ENCODE measurements around the gene ZBTB11.
"Not testable (repeated sequence)": the region's sequence is repeated elsewhere in the genome, so short reads cannot be mapped to it uniquely, and the experiment has no call there.

The ZBTB11 gene

DNA sequence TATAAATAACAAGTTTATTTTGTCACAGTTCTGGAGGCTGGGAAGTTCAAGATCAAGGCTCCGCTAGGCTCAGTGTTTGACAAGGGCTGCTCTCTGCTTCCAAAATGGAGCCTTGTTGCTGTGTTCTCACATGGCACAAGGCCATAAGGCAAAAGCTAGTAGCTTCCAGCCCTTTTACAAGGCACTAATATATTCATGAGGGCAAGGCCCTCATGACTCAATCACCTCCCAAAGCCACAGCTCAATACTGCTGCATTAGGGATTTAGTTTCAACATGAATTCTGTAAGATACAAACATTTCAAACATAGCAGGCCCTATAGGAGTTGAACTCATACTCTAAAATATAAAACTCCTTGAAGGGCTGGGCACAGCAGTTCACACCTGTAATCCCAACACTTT lies 30.2 kb downstream of the ZBTB11 start:
- peaks cover 38% of the 10 kb centered on the region for H3K36me3 ChIP-seq (ENCODE audit: insufficient read depth, low read length)

DNA sequence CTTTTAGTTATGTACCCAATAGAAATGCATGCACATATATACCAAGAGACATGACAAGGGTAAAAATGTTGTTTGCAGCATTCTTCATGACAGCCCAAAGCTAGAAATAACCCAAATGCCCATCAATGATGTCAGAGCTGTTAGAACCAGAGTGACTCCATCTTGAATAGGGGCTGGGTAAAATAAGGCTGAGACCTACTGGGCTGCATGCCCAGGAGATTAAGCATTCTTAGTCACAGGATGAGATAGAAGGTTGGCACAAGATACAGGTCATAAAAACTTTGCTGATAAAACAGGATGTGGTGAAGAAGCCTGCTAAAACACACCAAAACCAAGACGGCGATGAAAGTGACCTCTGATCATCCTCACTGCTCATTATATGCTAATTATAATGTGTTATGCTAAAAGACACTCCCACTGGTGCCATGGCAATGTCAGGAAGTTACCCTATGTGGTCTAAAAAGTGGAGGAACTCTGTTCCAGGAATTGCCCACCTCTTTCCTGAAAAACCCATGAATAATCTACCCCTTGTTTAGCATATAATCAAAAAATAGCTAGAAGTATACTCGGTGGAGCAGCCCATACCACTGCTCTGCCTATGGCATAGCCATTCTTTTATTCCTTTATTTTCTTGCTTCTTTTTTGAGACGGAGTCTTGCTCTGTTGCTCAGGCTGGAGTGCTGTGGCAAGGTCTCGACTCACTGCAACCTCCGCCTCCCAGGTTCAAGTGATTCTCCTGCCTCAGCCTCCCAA lies 32.9 kb downstream of the ZBTB11 start:
- H3K27me3 ChIP-seq (ENCODE audit: insufficient read depth, low read length) = no peaks in the 10 kb centered on the region
- peaks cover 17% of the 10 kb centered on the region for H3K36me3 ChIP-seq (ENCODE audit: insufficient read depth, low read length)
- peaks cover 7% of the 10 kb centered on the region for H3K9me3 ChIP-seq (ENCODE audit: low read length)
- H3K4me3 ChIP-seq (ENCODE audit: low read length) = no peak overlapping the region
- no peak overlapping the region for H2AFZ ChIP-seq (ENCODE audit: low read depth, low read length)
- H3K4me1 ChIP-seq (ENCODE audit: insufficient read depth, low read length) = no peaks in the 10 kb centered on the region

More for the DNA sequence above, 30.2 kb downstream of the ZBTB11 start:
- no peaks in the 10 kb centered on the region for H3K4me1 ChIP-seq (ENCODE audit: insufficient read depth, low read length)
- no peak overlapping the region for H2AFZ ChIP-seq (ENCODE audit: low read depth, low read length)
- no peaks in the 10 kb centered on the region for H3K27me3 ChIP-seq (ENCODE audit: insufficient read depth, low read length)
- H3K4me3 ChIP-seq (ENCODE audit: low read length) = no peak overlapping the region
- peaks cover 7% of the 10 kb centered on the region for H3K9me3 ChIP-seq (ENCODE audit: low read length)

GRCh38 chr3:101643009-101643844 lies 33.7 kb downstream of the ZBTB11 start:
- Histone ChIP-seq H3K36me3 (ENCODE audit: insufficient read depth, low read length) (peaks cover 9% of the 10 kb centered on the region), H3K9me3 (ENCODE audit: low read length) (no peaks in the 10 kb centered on the region), H3K4me1 (ENCODE audit: insufficient read depth, low read length) (no peaks in the 10 kb centered on the region), H3K4me3 (ENCODE audit: low read length) (no peak overlapping the region), H3K27me3 (ENCODE audit: insufficient read depth, low read length) (no peaks in the 10 kb centered on the region), H2AFZ (ENCODE audit: low read depth, low read length) (no peak overlapping the region)

- Histone ChIP-seq H3K9me3 (ENCODE audit: low read length) (no peaks in the 10 kb centered on the region), H2AFZ (ENCODE audit: low read depth, low read length) (no peak overlapping the region), H3K4me3 (ENCODE audit: low read length) (no peak overlapping the region), H3K27me3 (ENCODE audit: insufficient read depth, low read length) (no peaks in the 10 kb centered on the region), H3K4me1 (ENCODE audit: insufficient read depth, low read length) (no peaks in the 10 kb centered on the region), H3K36me3 (ENCODE audit: insufficient read depth, low read length) (peaks cover 3% of the 10 kb centered on the region)
These were observed 34.5 kb downstream of the ZBTB11 start for GRCh38 chr3:101642441-101642840.

DNA sequence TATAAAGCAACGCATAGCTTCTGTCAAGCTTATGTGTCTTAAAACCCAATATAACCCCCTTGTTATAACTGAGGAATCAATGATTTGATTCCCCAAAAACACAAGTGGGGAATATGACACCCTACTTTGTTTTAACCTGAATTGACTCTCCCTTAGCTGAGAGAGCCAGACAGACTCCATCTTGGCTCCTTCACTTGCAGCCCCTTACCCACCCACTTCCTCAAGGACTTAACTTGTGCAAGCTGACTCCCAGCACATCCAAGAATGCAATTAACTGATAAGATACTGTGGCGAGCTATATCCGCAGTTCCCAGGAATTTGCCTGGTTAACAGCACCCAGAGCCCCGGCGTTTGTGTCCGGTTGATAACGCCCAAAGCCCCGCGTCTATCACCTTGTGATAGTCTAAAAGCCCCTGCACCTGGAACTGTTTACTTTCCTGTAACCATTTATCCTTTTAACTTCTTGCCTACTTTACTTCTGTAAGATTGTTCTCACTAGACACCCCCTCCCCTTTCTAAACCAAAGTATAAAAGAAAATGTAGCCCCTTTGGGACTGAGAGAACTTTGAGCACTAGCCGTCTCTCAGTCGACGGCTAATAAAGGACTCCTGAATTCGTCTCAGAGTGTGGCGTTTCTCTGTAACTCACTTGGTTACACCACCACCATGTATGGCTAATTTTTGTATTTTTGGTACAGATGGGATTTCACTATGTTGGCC lies 35.4 kb downstream of the ZBTB11 start:
- not testable (repeated sequence) for H3K9me3 ChIP-seq (ENCODE audit: low read length); H3K4me1 ChIP-seq (ENCODE audit: insufficient read depth, low read length); H3K36me3 ChIP-seq (ENCODE audit: insufficient read depth, low read length); H3K4me3 ChIP-seq (ENCODE audit: low read length); H3K27me3 ChIP-seq (ENCODE audit: insufficient read depth, low read length); H2AFZ ChIP-seq (ENCODE audit: low read depth, low read length)

GRCh38 chr3:101640256-101640655 lies 36.7 kb downstream of the ZBTB11 start:
- H3K4me3 ChIP-seq (ENCODE audit: low read length) = no peak overlapping the region
- no peaks in the 10 kb centered on the region for H3K4me1 ChIP-seq (ENCODE audit: insufficient read depth, low read length)
- H3K27me3 ChIP-seq (ENCODE audit: insufficient read depth, low read length) = no peaks in the 10 kb centered on the region
- no peaks in the 10 kb centered on the region for H3K9me3 ChIP-seq (ENCODE audit: low read length)
- no peaks in the 10 kb centered on the region for H3K36me3 ChIP-seq (ENCODE audit: insufficient read depth, low read length)
- no peak overlapping the region for H2AFZ ChIP-seq (ENCODE audit: low read depth, low read length)

GRCh38 chr3:101639280-101639963 lies 37.5 kb downstream of the ZBTB11 start:
- Histone ChIP-seq H3K27me3 (ENCODE audit: insufficient read depth, low read length) (no peaks in the 10 kb centered on the region), H2AFZ (ENCODE audit: low read depth, low read length) (no peak overlapping the region), H3K4me3 (ENCODE audit: low read length) (no peak overlapping the region), H3K36me3 (ENCODE audit: insufficient read depth, low read length) (no peaks in the 10 kb centered on the region), H3K9me3 (ENCODE audit: low read length) (no peaks in the 10 kb centered on the region), H3K4me1 (ENCODE audit: insufficient read depth, low read length) (no peaks in the 10 kb centered on the region)

DNA sequence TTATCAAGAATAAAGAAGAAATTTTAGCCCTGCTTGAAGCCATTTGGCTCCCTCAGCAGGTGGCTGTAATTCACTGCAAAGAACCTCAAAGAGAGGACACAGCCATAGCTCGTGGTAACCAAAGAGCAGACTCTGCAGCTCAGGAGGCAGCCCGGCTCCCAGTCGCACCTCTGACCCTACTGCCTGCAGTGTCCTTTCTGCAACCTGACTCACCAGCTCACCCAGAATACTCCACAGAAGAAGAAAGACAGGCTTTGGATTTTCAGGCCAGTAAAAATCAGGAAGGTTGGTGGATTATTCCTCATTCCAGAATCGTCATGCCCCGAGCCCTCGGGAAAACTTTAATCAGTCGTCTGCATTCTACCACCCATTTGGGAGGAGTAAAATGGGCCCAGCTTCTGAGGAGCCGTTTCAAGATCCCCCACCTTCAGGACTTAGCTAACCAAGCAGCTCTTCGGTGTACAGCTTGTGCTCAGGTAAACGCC lies 38.6 kb downstream of the ZBTB11 start:
- Histone ChIP-seq H3K36me3 (ENCODE audit: insufficient read depth, low read length) (no peaks in the 10 kb centered on the region), H3K27me3 (ENCODE audit: insufficient read depth, low read length) (no peaks in the 10 kb centered on the region), H2AFZ (ENCODE audit: low read depth, low read length) (no peak overlapping the region), H3K9me3 (ENCODE audit: low read length) (no peaks in the 10 kb centered on the region), H3K4me3 (ENCODE audit: low read length) (no peak overlapping the region), H3K4me1 (ENCODE audit: insufficient read depth, low read length) (no peaks in the 10 kb centered on the region)

- Histone ChIP-seq H3K4me3 (ENCODE audit: low read length) (no peak overlapping the region), H3K9me3 (ENCODE audit: low read length) (no peaks in the 10 kb centered on the region), H3K27me3 (ENCODE audit: insufficient read depth, low read length) (no peaks in the 10 kb centered on the region), H3K4me1 (ENCODE audit: insufficient read depth, low read length) (no peaks in the 10 kb centered on the region), H3K36me3 (ENCODE audit: insufficient read depth, low read length) (no peaks in the 10 kb centered on the region), H2AFZ (ENCODE audit: low read depth, low read length) (no peak overlapping the region)
These were observed 39.5 kb downstream of the ZBTB11 start for GRCh38 chr3:101637451-101637850.

DNA sequence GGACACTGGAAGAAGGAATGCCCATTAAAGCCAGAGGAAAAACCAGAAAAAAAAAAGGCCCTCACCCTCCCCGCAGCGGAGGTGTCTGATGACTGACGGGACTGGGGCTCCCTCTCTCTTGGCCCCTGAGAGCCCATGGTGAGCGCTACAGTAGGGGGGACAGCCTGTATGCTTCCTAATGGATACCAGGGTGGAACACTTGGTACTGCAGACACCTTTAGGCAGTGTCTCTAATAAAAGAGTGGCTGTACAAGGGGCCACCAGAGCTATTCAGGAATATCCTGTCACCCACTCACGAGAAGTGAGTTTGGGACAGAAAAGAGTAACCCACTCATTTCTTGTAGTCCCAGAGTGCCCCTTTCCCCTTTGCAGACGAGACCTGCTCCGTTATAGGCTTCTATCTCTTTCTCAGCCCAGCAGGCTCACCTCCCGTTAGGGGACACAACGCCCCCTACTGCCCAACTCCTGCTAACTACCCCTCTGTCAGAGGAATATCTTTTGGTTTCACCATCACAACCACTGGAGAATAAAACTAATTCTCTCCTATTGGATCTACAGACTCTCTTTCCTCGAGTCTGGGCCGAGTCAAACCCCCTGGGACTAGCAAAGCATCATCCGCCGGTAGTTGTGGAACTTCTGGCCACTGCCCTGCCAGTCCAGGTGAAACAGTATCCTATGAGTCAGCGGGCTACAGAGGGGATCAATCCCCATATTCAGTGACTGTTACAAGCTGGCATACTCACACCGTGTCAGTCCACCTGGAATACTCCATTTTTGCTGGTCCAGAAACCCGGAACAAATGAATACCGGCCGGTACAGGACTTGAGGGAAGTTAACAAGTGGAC lies 40.8 kb downstream of the ZBTB11 start:
- no peak overlapping the region for H2AFZ ChIP-seq (ENCODE audit: low read depth, low read length)
- no peaks in the 10 kb centered on the region for H3K27me3 ChIP-seq (ENCODE audit: insufficient read depth, low read length)
- H3K4me3 ChIP-seq (ENCODE audit: low read length) = no peak overlapping the region
- no peaks in the 10 kb centered on the region for H3K36me3 ChIP-seq (ENCODE audit: insufficient read depth, low read length)
- no peaks in the 10 kb centered on the region for H3K9me3 ChIP-seq (ENCODE audit: low read length)
- H3K4me1 ChIP-seq (ENCODE audit: insufficient read depth, low read length) = no peaks in the 10 kb centered on the region

DNA sequence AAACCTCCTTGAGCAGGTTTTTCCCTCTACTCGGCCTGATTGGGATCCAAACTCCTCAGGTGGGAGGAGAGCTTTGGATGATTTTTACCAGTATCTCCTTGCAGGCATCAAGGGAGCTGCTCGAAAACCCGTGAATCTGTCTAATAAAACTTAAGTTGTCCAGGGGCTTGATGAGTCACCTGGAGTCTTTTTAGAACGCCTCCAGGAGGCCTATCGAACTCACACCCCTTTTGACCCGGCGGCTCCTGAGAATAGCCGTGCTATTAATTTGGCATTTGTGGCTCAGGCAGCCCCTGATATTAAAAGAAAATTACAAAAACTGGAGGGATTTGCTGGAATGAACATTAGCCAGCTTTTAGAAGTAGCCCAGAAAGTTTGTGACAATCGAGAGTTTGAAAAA lies 41.6 kb downstream of the ZBTB11 start:
- Histone ChIP-seq H3K4me1 (ENCODE audit: insufficient read depth, low read length) (no peaks in the 10 kb centered on the region), H2AFZ (ENCODE audit: low read depth, low read length) (no peak overlapping the region), H3K27me3 (ENCODE audit: insufficient read depth, low read length) (no peaks in the 10 kb centered on the region), H3K9me3 (ENCODE audit: low read length) (no peaks in the 10 kb centered on the region), H3K36me3 (ENCODE audit: insufficient read depth, low read length) (no peaks in the 10 kb centered on the region), H3K4me3 (ENCODE audit: low read length) (no peak overlapping the region)

DNA sequence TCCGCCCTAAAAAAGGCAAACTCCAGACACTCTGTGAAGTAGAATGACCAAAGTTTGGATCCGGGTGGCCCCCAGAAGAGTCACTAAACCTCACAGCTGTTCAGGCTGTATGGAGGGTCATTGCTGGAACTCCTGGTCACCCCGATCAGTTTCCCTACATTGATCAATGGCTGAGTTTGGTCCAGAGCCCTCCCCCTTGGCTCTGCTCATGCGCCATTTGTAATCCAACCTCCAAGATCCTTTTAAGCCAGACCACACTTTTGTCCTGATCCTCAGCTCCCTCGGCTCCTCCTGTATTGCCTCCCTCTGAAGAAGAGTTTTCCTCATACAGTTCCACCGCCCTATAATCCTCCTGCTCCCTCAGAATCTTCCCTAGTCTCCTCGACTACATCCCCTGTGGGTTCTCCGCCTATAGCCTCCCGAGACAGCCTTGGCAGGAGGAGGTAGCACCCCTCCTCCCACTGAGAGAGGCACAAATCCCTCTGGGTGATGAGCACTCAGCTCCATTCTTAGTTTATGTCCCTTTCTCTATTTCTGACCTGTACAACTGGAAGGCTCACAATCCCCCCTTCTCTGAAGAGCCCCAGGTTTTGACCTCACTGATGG lies 42.2 kb downstream of the ZBTB11 start:
- H3K4me3 ChIP-seq (ENCODE audit: low read length) = no peak overlapping the region
- no peaks in the 10 kb centered on the region for H3K36me3 ChIP-seq (ENCODE audit: insufficient read depth, low read length)
- H2AFZ ChIP-seq (ENCODE audit: low read depth, low read length) = no peak overlapping the region
- H3K9me3 ChIP-seq (ENCODE audit: low read length) = no peaks in the 10 kb centered on the region
- no peaks in the 10 kb centered on the region for H3K4me1 ChIP-seq (ENCODE audit: insufficient read depth, low read length)
- H3K27me3 ChIP-seq (ENCODE audit: insufficient read depth, low read length) = no peaks in the 10 kb centered on the region

Data from neuron (in vitro differentiated cells).